Erythroblast (primary cell): ENCODE data around the gene CACNA1S.

Source experiments
- DNase-seq, 2 experiments: peaks; one replicate each; lab custom pipeline; 2025; lab: John Stamatoyannopoulos, UW
- GATA1 ChIP-seq: IDR thresholded peaks from 2 replicates; pipeline ENCODE4 v1.6.1; 2011; ENCODE audit warnings: low read depth, mild to moderate bottlenecking, control low read depth, low read length, moderate library complexity
- POLR2A ChIP-seq: IDR thresholded peaks from 2 replicates; pipeline ENCODE4 v1.6.1; 2011; ENCODE audit warnings: mild to moderate bottlenecking, low read length

CACNA1S gene

GRCh38 chr1:201144701-201145100 is 32.5 kb upstream of the CACNA1S start:
- TF ChIP-seq GATA1 (no peak), POLR2A (no peak)
- DNase-seq = no peak

GRCh38 chr1:201143726-201144635 is 31.8 kb upstream of the CACNA1S start:
- TF ChIP-seq POLR2A (no peak), GATA1 (no peak)
- no peak for DNase-seq

GRCh38 chr1:201142849-201143725 is 30.9 kb upstream of the CACNA1S start:
- DNase-seq = no peak
- TF ChIP-seq GATA1 = no peak
- TF ChIP-seq POLR2A = no peak

- DNase-seq = no peak
- TF ChIP-seq GATA1 (no peak), POLR2A (no peak)
These were observed 30.0 kb upstream of the CACNA1S start for GRCh38 chr1:201142011-201142848.

GRCh38 chr1:201141418-201141817 is 29.2 kb upstream of the CACNA1S start:
- no peak for DNase-seq
- TF ChIP-seq GATA1 (no peak), POLR2A (no peak)

- TF ChIP-seq GATA1 = no peak
- TF ChIP-seq POLR2A = no peak
- no peak for DNase-seq
These were observed 28.7 kb upstream of the CACNA1S start for GRCh38 chr1:201140941-201141260.

- no peak for TF ChIP-seq POLR2A
- no peak for TF ChIP-seq GATA1
- DNase-seq = no peak
These were observed 28.2 kb upstream of the CACNA1S start for GRCh38 chr1:201140235-201140940.

- no peak for DNase-seq
These were observed 27.5 kb upstream of the CACNA1S start for GRCh38 chr1:201139756-201140155.

GRCh38 chr1:201139306-201139705 is 27.1 kb upstream of the CACNA1S start:
- TF ChIP-seq GATA1 (no peak), POLR2A (no peak)
- no peak for DNase-seq

More at GRCh38 chr1:201139756-201140155, 27.5 kb upstream of the CACNA1S start:
- TF ChIP-seq POLR2A (no peak), GATA1 (no peak)

- TF ChIP-seq GATA1 (no peak), POLR2A (no peak)
- no peak for DNase-seq
These were observed 26.1 kb upstream of the CACNA1S start for GRCh38 chr1:201138311-201138840.

- DNase-seq = peak in 1 of 2 experiments; percentile 18
- TF ChIP-seq POLR2A = no peak
- no peak for TF ChIP-seq GATA1
These were observed 25.5 kb upstream of the CACNA1S start for GRCh38 chr1:201137579-201138310.

- no peak for TF ChIP-seq GATA1
- TF ChIP-seq POLR2A = no peak
- DNase-seq = no peak
These were observed 24.8 kb upstream of the CACNA1S start for GRCh38 chr1:201137024-201137392.
